ENCODE results near the gene CNIH1.

The CNIH1 gene

DNA sequence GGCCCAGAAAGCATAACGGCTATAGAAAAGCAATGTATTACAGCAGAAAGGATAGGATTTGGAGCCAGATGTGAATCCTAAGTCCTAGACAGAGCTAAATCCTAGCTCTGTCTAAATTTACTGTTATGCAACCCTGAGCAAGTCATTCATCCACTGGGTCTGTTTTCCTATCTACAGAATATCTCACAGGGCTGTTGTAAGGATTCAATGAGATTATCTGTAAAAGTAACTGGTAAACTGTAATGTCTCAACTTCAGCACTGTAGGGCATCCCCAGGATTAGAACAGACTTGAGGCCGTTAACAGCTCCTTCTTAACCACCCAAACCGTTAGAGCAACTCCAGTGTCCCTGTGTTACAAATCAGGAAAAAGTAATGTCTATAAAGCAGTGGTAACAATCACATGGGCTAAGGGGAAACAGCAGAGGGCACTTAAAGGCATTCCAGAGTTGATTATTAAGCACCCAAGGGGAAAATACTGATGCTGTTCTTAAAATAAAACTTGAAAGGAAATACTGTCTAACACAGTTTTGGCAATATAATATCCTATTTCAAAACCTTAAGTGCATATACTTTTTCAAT is 37.6 kb upstream of the CNIH1 start:
- H3K9me3 ChIP-seq (ENCODE audit: insufficient read depth, low read length) = no peaks in the 10 kb centered on the region
- H3K9ac ChIP-seq (ENCODE audit: low read length) = no peak overlapping the region
- peaks cover 63% of the 10 kb centered on the region for H3K36me3 ChIP-seq (ENCODE audit: low read length)
- peaks cover 19% of the 10 kb centered on the region for H3K79me2 ChIP-seq (ENCODE audit: insufficient read depth, low read length)
- H3K27ac ChIP-seq (ENCODE audit: low read depth, low read length) = no peak overlapping the region
- no peak for TF ChIP-seq CTCF (IDR thresholded peaks at IDR 0.05; ENCODE audit: insufficient read depth, low read length, poor library complexity, severe bottlenecking)
- no peak for TF ChIP-seq EZH2phosphoT487 (conservative IDR thresholded peaks at IDR 0.05; ENCODE audit: low read length)
- peaks cover 15% of the 10 kb centered on the region for H3F3A ChIP-seq (ENCODE audit: insufficient read depth)
- H3K9me2 ChIP-seq (replicated peaks; ENCODE audit: insufficient read depth, low read length) = no peaks in the 10 kb centered on the region
- H3K4me2 ChIP-seq (ENCODE audit: low read depth, low read length, poor library complexity, severe bottlenecking) = no peak overlapping the region
- H3K27me3 ChIP-seq (ENCODE audit: low read length) = no peaks in the 10 kb centered on the region
- no peak overlapping the region for H3K4me3 ChIP-seq (ENCODE audit: insufficient read depth, low read length, poor library complexity, severe bottlenecking)
- H2AFZ ChIP-seq (ENCODE audit: low read depth, low read length, severe bottlenecking) = no peak overlapping the region
- no peaks in the 10 kb centered on the region for H4K20me1 ChIP-seq (ENCODE audit: low read depth, low read length)

DNA sequence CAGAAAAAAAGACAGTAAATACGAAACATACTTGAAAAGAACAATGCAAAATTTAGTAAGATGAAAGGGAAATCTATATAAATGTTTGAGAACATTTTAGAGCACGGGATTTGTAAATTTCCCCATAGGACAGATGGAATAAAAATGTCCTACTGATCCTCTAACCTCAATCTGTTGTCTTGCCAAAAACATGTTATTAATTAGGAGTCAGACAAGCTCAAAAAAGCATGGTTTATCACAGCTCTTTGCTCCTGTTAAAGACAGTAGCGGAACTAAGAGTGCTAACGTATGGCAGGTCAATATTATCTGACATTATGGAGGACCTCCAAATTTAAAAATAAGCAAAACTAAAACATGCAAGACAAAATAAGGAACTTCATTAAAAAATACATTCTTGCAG is 34.7 kb upstream of the CNIH1 start:
- H3K4me3 ChIP-seq (ENCODE audit: insufficient read depth, low read length, poor library complexity, severe bottlenecking) = no peak overlapping the region

GRCh38 chr14:54475187-54475899 is 34.2 kb upstream of the CNIH1 start:
- Histone ChIP-seq H3K79me2 (ENCODE audit: insufficient read depth, low read length) (no peaks in the 10 kb centered on the region), H3K27me3 (ENCODE audit: low read length) (no peaks in the 10 kb centered on the region), H2AFZ (ENCODE audit: low read depth, low read length, severe bottlenecking) (no peak overlapping the region), H3K36me3 (ENCODE audit: low read length) (peaks cover 41% of the 10 kb centered on the region), H3K27ac (ENCODE audit: low read depth, low read length) (no peak overlapping the region), H4K20me1 (ENCODE audit: low read depth, low read length) (no peaks in the 10 kb centered on the region), H3K9ac (ENCODE audit: low read length) (no peak overlapping the region), H3K4me3 (ENCODE audit: insufficient read depth, low read length, poor library complexity, severe bottlenecking) (no peak overlapping the region), H3K9me2 (replicated peaks; ENCODE audit: insufficient read depth, low read length) (no peaks in the 10 kb centered on the region), H3K4me2 (ENCODE audit: low read depth, low read length, poor library complexity, severe bottlenecking) (no peak overlapping the region), H3F3A (ENCODE audit: insufficient read depth) (peaks cover 5% of the 10 kb centered on the region), H3K9me3 (ENCODE audit: insufficient read depth, low read length) (no peaks in the 10 kb centered on the region)
- TF ChIP-seq EZH2phosphoT487 (conservative IDR thresholded peaks at IDR 0.05; ENCODE audit: low read length) (no peak), CTCF (IDR thresholded peaks at IDR 0.05; ENCODE audit: insufficient read depth, low read length, poor library complexity, severe bottlenecking) (no peak)

More for the DNA sequence above, 34.7 kb upstream of the CNIH1 start:
- H3K4me2 ChIP-seq (ENCODE audit: low read depth, low read length, poor library complexity, severe bottlenecking) = no peak overlapping the region
- peaks cover 46% of the 10 kb centered on the region for H3K36me3 ChIP-seq (ENCODE audit: low read length)
- no peak overlapping the region for H3K27ac ChIP-seq (ENCODE audit: low read depth, low read length)
- no peaks in the 10 kb centered on the region for H3K9me3 ChIP-seq (ENCODE audit: insufficient read depth, low read length)
- no peaks in the 10 kb centered on the region for H3K9me2 ChIP-seq (replicated peaks; ENCODE audit: insufficient read depth, low read length)
- H3F3A ChIP-seq (ENCODE audit: insufficient read depth) = peaks cover 5% of the 10 kb centered on the region
- no peaks in the 10 kb centered on the region for H3K27me3 ChIP-seq (ENCODE audit: low read length)
- TF ChIP-seq CTCF (IDR thresholded peaks at IDR 0.05; ENCODE audit: insufficient read depth, low read length, poor library complexity, severe bottlenecking) (no peak), EZH2phosphoT487 (conservative IDR thresholded peaks at IDR 0.05; ENCODE audit: low read length) (no peak)
- H3K79me2 ChIP-seq (ENCODE audit: insufficient read depth, low read length) = no peaks in the 10 kb centered on the region
- no peak overlapping the region for H2AFZ ChIP-seq (ENCODE audit: low read depth, low read length, severe bottlenecking)
- no peaks in the 10 kb centered on the region for H4K20me1 ChIP-seq (ENCODE audit: low read depth, low read length)
- no peak overlapping the region for H3K9ac ChIP-seq (ENCODE audit: low read length)

Data from SU-DHL-6 (cell line).